Left lung (tissue), 10 donors: Measurements from ENCODE around the gene INPP5A. TPM values are rescaled to one million over a fixed set of nuclear protein-coding genes. Genes with fewer than 3 reads are reported as not detected.

Experiments
- ATAC-seq: fragments of 200-7000 bp; cut with Tn5 transposase; one replicate; pipeline ENCODE4 v1.9.1; 2020; ENCODE audit warnings: moderate library complexity
- DNase-seq, 4 donors: peaks; one replicate each; pipeline ENCODE4 v3.0.0-alpha.2; 2013 to 2020
- H3K27ac ChIP-seq, 2 donors: fragments of 200-600 bp; sonication (generic) in 1 of 2; one replicate each; pipeline versions ENCODE4 v1.5.0 to v1.8.0; 2020 to 2021
- H3K27me3 ChIP-seq, 2 donors: fragments of 200-600 bp; sonication (generic) in 1 of 2; one replicate each; pipeline versions ENCODE4 v1.5.0 to v1.8.0; 2020 to 2021
- H3K36me3 ChIP-seq, 2 donors: fragments of 200-600 bp; sonication (generic) in 1 of 2; one replicate each; pipeline versions ENCODE4 v1.5.0 to v1.8.0; 2020 to 2021
- H3K4me1 ChIP-seq, 2 donors: fragments of 200-600 bp; one replicate each; pipeline ENCODE4 v1.8.0; 2021
- H3K4me3 ChIP-seq, 2 donors: fragments of 200-600 bp; sonication (generic) in 1 of 2; one replicate each; pipeline versions ENCODE4 v1.5.0 to v1.8.0; 2020 to 2021; ENCODE audit warnings: mild to moderate bottlenecking in 1 of 2
- H3K9me3 ChIP-seq, 2 donors: fragments of 200-600 bp; sonication (generic) in 1 of 2; one replicate each; pipeline versions ENCODE4 v1.5.0 to v1.8.0; 2020 to 2021
- intact Hi-C, 2 donors: fragments of 100-400 bp; cut with DNase I; formaldehyde crosslinking; loops; one replicate each; pipeline versions ENCODE4 v1.11.2 to v1.14.2; 2022
- polyA plus RNA-seq, 6 donors: library from polyadenylated mRNA; unstranded; fragments of 120-200 nt; gene quantifications; one replicate each; pipeline ENCODE4 v1.2.1, GENCODE V29; 2013; ENCODE audit not compliant: insufficient read length in 6 of 6
- total RNA-seq, 2 donors: library from RNA; stranded (reverse); fragmentation: NEBNext Ultra II Directional; extraction: Animal tissue kit (Norgen Biotek cat#: 25700); gene quantifications; one replicate each; pipeline ENCODE4 v1.2.1, GENCODE V29; 2021
- TF ChIP-seq, protein P1 (sequence below), 2 donors: fragments of 200-600 bp; sonication (generic) in 1 of 2; IDR thresholded peaks; one replicate each; pipeline versions ENCODE4 v1.5.0 to v1.8.0; 2021; ENCODE audit warnings: antibody characterized with exemption in 2 of 2
- donor health status: DM: no; HTN: yes; CAD: no.
- donor health status: DM: no; HTN: no; CAD: no.

The INPP5A gene
- total and polyA plus RNA-seq, 8 donors, result 32.0 to 44.0 (median 36.8) TPM

DNA sequence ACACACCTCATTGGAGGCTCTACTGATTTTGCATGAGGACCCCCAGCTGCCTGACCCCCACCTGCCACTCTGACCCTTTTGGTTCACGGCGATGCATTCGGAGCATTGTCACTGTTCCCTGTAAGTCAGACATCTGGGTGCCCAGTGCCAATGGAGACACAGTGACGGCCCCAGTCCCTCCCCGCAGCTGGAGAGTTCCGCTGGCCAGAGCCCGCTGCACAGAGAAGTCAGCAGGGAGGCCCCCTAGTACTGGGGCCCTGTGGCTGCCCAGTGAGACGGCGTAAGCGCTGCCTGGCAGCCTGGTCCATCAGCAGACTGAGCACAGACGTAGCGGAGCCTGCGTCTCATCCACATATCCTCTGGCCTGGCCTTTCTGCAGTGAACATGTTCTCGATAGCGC is 170.9 kb downstream of the INPP5A start:
- Histone ChIP-seq H3K4me1 (no peaks in the 10 kb centered on the region), H3K27me3 (no peaks in the 10 kb centered on the region), H3K27ac (no peak overlapping the region), H3K4me3 (no peak overlapping the region), H3K9me3 (peaks cover 0 to 19% of the 10 kb centered on the region in 2 donors), H3K36me3 (peaks cover 0 to 59% of the 10 kb centered on the region in 2 donors)
- DNase-seq (peak in 1 of 4 donors; percentile 51), ATAC-seq (no peak)
- intact Hi-C loops, result no loop called here
- TF ChIP-seq, protein P1, sequence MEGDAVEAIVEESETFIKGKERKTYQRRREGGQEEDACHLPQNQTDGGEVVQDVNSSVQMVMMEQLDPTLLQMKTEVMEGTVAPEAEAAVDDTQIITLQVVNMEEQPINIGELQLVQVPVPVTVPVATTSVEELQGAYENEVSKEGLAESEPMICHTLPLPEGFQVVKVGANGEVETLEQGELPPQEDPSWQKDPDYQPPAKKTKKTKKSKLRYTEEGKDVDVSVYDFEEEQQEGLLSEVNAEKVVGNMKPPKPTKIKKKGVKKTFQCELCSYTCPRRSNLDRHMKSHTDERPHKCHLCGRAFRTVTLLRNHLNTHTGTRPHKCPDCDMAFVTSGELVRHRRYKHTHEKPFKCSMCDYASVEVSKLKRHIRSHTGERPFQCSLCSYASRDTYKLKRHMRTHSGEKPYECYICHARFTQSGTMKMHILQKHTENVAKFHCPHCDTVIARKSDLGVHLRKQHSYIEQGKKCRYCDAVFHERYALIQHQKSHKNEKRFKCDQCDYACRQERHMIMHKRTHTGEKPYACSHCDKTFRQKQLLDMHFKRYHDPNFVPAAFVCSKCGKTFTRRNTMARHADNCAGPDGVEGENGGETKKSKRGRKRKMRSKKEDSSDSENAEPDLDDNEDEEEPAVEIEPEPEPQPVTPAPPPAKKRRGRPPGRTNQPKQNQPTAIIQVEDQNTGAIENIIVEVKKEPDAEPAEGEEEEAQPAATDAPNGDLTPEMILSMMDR (IDR thresholded peaks at IDR 0.05), result no peak

DNA sequence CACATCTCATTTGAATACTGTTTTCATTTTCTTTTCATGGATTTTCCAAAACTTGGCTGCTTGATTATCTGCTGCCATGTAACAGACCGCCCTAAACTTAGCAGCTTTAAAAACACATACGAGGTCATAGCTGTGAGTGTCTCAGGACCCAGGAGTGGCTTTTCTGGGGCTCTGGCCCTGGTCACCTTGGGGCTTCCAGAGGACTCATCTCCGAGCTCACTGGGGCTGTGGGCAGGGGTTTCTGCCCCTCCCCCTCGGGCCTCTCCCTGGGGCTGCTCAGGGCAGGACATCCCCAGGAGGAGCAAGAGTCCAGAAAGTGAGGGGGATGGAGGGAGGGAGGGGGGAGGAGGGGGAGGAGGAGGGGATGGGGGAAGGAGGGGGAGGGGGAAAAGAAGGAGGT is 171.3 kb downstream of the INPP5A start:
- Histone ChIP-seq H3K9me3 (peaks cover 0 to 19% of the 10 kb centered on the region in 2 donors), H3K4me3 (no peak overlapping the region), H3K4me1 (no peaks in the 10 kb centered on the region), H3K27me3 (no peaks in the 10 kb centered on the region), H3K27ac (no peak overlapping the region), H3K36me3 (peaks cover 0 to 64% of the 10 kb centered on the region in 2 donors)
- no peak for ATAC-seq
- TF ChIP-seq, protein P1 (IDR thresholded peaks at IDR 0.05), result no peak
- peak in 1 of 4 donors; percentile 27 for DNase-seq
- intact Hi-C loops, result no loop called here

DNA sequence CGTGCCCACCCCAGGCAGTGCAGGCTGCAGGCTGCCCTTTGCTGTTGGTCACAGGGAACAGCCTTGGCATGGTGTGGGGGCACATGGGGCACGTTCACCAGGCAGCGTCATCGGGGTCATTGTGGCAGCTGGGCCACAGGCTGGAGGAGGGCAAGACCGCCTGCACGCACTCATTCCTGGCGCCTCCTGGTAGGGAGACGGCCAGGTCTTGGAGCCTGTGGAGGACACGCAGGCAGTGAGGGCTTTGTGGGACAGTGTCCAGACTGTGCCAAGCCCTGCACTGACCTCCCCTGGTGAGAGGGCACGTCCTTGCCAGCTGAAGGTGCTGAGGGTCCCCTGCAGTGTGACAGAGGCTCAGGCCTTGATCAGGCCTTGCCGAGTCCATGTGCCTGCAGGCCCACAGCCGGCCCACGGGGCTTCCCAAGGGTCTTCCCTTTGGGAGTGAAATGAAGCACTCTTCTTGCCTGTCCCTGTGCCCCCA is 171.9 kb downstream of the INPP5A start:
- Histone ChIP-seq H3K27me3 (no peaks in the 10 kb centered on the region), H3K27ac (no peak overlapping the region), H3K4me1 (no peaks in the 10 kb centered on the region), H3K4me3 (no peak overlapping the region), H3K36me3 (peaks cover 0 to 69% of the 10 kb centered on the region in 2 donors), H3K9me3 (peaks cover 0 to 19% of the 10 kb centered on the region in 2 donors)
- TF ChIP-seq, protein P1 (IDR thresholded peaks at IDR 0.05), result no peak
- intact Hi-C loops, result no loop called here
- DNase-seq (peak in 1 of 4 donors; percentile 80), ATAC-seq (no peak)

DNA sequence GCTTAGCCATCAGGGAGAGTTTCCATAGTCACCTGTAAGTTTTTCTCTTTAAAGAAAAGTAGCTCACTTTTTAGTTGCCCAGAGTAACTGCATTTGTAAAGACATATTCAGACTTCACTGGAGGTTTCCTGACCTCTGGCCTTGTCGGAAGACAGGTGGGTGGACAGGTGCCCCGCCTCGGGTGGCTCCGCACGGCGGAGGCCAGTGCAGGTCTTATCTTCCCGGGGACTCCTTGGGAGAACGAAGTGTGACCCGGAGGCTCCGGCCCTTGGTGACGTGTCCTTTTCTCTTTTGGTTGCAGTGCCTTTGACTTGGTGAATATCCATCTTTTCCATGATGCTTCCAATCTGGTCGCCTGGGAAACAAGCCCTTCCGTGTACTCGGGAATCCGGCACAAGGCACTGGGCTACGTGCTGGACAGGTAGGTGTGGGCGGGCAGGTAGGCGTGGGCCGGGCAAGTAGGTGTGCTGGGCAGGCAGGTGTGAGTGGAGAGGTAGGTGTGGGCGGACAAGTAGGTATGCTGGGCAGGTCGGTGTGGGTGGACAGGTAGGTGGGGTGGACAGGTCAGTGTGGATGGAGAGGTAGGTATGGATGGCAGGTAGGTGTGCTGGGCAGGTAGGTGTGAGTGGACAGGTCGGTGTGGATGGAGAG is 172.6 kb downstream of the INPP5A start:
- Histone ChIP-seq H3K4me3 (no peak overlapping the region), H3K4me1 (no peaks in the 10 kb centered on the region), H3K27ac (no peak overlapping the region), H3K9me3 (peaks cover 0 to 16% of the 10 kb centered on the region in 2 donors), H3K36me3 (peaks cover 0 to 70% of the 10 kb centered on the region in 2 donors), H3K27me3 (no peaks in the 10 kb centered on the region)
- TF ChIP-seq, protein P1 (IDR thresholded peaks at IDR 0.05), result no peak
- DNase-seq (peak in 1 of 4 donors; percentile 71), ATAC-seq (no peak)
- intact Hi-C loops, result no loop called here

DNA sequence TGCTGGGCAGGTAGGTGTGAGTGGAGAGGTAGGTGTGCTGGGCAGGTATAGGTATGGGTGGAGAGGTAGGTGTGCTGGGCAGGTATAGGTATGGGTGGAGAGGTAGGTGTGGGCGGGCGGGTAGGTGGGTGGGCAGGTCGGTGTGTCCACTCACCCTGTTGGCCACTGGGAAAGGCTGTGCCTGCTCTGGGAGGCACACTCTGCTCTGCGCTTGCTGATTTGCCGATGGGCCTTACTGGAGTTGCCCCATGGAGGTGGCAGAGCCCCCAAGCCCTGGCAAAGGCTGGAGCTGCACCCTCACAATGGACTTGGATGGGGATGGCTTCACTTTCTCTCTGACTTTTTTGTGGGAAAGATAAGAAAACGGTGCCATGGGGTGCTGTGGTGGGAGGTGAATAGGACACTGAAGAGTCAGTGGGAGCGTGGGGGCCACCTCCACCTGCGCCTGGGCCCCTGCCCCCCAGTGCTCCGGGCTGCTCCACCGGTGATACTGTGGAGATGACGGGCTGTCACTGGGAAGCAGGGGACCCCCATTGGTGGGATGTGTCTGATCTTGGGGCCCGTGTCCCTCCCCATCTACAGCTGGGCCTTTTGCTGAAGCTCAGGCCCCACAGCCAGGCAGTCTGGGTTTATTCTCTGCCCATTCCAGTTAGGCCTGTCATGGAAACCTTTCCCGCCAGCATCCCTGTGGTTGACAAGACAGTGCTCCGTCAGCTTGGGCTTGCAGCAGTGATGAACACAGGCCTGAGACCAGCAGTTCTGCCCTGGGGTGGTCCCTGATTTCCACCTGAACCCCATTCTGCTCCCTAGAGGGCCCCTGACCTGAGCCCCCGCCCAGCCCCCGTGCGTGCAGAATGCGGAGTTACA is 173.4 kb downstream of the INPP5A start:
- Histone ChIP-seq H3K4me1 (no peaks in the 10 kb centered on the region), H3K27ac (no peak overlapping the region), H3K27me3 (no peaks in the 10 kb centered on the region), H3K4me3 (no peak overlapping the region), H3K36me3 (peaks cover 0 to 70% of the 10 kb centered on the region in 2 donors), H3K9me3 (peaks cover 0 to 8% of the 10 kb centered on the region in 2 donors)
- TF ChIP-seq, protein P1 (IDR thresholded peaks at IDR 0.05), result no peak
- ATAC-seq, result no peak
- intact Hi-C loops, result no loop called here
- DNase-seq, result peak in 1 of 4 donors; percentile 27
